HepG2 (cell line): ENCODE data around the gene INO80E. TPM values are rescaled to one million over a fixed set of nuclear protein-coding genes. Genes with fewer than 3 reads are reported as not detected.

ENCODE experiments used
- ATF2 ChIP-seq: sonication (generic); formaldehyde crosslinking; IDR thresholded peaks from 2 replicates; pipeline ENCODE4 v1.4.0; 2020; ENCODE audit warnings: missing genetic modification reagents
- CBX1 ChIP-seq: IDR thresholded peaks from one replicate; pipeline ENCODE4 v1.6.1; 2016; ENCODE audit warnings: antibody characterized with exemption, low read depth
- CENPT ChIP-seq: sonication (generic); formaldehyde crosslinking; IDR thresholded peaks from 2 replicates; pipeline ENCODE4 v1.8.0; 2022; ENCODE audit warnings: low read depth, mild to moderate bottlenecking, moderate library complexity, missing genetic modification reagents
- CSRNP1 ChIP-seq: sonication (generic); formaldehyde crosslinking; IDR thresholded peaks from 2 replicates; pipeline ENCODE4 v1.8.1; 2023; ENCODE audit warnings: mild to moderate bottlenecking, missing genetic modification reagents
- GFI1 ChIP-seq: sonication (generic); formaldehyde crosslinking; IDR thresholded peaks from 2 replicates; pipeline ENCODE4 v1.5.0; 2020; ENCODE audit warnings: missing genetic modification reagents, mild to moderate bottlenecking, borderline replicate concordance
- HIVEP1 ChIP-seq: sonication (generic); formaldehyde crosslinking; IDR thresholded peaks from 2 replicates; pipeline ENCODE4 v1.4.0; 2020; ENCODE audit warnings: mild to moderate bottlenecking, missing genetic modification reagents
- HOXA5 ChIP-seq: sonication (generic); formaldehyde crosslinking; IDR thresholded peaks from 2 replicates; pipeline ENCODE4 v1.4.0; 2020; ENCODE audit warnings: missing genetic modification reagents
- IRF1 ChIP-seq: sonication (generic); formaldehyde crosslinking; IDR thresholded peaks from 2 replicates; pipeline ENCODE4 v1.4.0; 2020; ENCODE audit warnings: low read depth, mild to moderate bottlenecking, missing genetic modification reagents
- REXO4 ChIP-seq: sonication (generic); formaldehyde crosslinking; IDR thresholded peaks from 2 replicates; pipeline ENCODE4 v1.8.0; 2022; ENCODE audit warnings: missing genetic modification reagents, mild to moderate bottlenecking, borderline replicate concordance
- TOPORS ChIP-seq: sonication (generic); formaldehyde crosslinking; IDR thresholded peaks from 2 replicates; pipeline ENCODE4 v1.8.0; 2023; ENCODE audit warnings: mild to moderate bottlenecking, missing genetic modification reagents
- XRCC5 ChIP-seq: fragments of 200-400 bp; formaldehyde crosslinking; optimal IDR thresholded peaks from 2 replicates; pipeline ENCODE3; 2017; ENCODE audit warnings: mild to moderate bottlenecking, low read length
- ZBTB20 ChIP-seq: sonication (generic); formaldehyde crosslinking; IDR thresholded peaks from 2 replicates; pipeline ENCODE4 v1.8.1; 2023; ENCODE audit warnings: missing genetic modification reagents, low read depth, mild to moderate bottlenecking, borderline replicate concordance
- ZMAT3 ChIP-seq: sonication (generic); formaldehyde crosslinking; conservative IDR thresholded peaks from 2 replicates; pipeline ENCODE4 v1.7.0; 2021; ENCODE audit warnings: missing genetic modification reagents
- ZNF484 ChIP-seq: sonication (generic); formaldehyde crosslinking; IDR thresholded peaks from 2 replicates; pipeline ENCODE4 v1.5.1; 2020; ENCODE audit warnings: mild to moderate bottlenecking, low read depth, missing genetic modification reagents, borderline replicate concordance
- ZNF614 ChIP-seq: IDR thresholded peaks from 2 replicates; pipeline ENCODE4 v1.6.1; 2018; ENCODE audit warnings: missing biosample characterization, missing genetic modification reagents, inconsistent platforms, borderline replicate concordance
- ZNF644 ChIP-seq: IDR thresholded peaks from 2 replicates; pipeline ENCODE4 v1.6.1; 2016; ENCODE audit warnings: low read depth
- polyA plus RNA-seq, 8 experiments: library from polyadenylated mRNA; depleted of rRNA in 3 of 8; stranded (reverse) in 7 of 8; unstranded in 1 of 8; fragments of >200 nt; fragmentation: Illumina TruSeq in 4 of 8; extraction: Trizol in 4 of 8; gene quantifications; 2 replicates each; pipeline versions ENCODE4 v1.2.1 to v1.2.3, GENCODE V29; 2011 to 2016; ENCODE audit warnings: low read depth in 4 of 8, missing spikeins in 1 of 8, mixed read lengths in 1 of 8; ENCODE audit not compliant: insufficient read depth in 1 of 8
- total RNA-seq, 5 experiments: library from RNA; depleted of rRNA; stranded (reverse); fragments of >200 nt; fragmentation: Illumina TruSeq; extraction: Trizol; gene quantifications; 2 replicates each; pipeline ENCODE4 v1.2.3, GENCODE V29; 2016; ENCODE audit warnings: low read depth in 1 of 5
- TF ChIP-seq, protein P1 (sequence below): sonication (generic); formaldehyde crosslinking; IDR thresholded peaks from 2 replicates; pipeline ENCODE4 v1.4.0; 2020; ENCODE audit warnings: missing genetic modification reagents
- TF ChIP-seq, protein P2 (sequence below): sonication (generic); formaldehyde crosslinking; IDR thresholded peaks from 2 replicates; pipeline ENCODE4 v1.8.0; 2022; ENCODE audit warnings: missing genetic modification reagents, mild to moderate bottlenecking, inconsistent platforms, borderline replicate concordance
- TF ChIP-seq, protein P3 (sequence below): sonication (generic); formaldehyde crosslinking; IDR thresholded peaks from 2 replicates; pipeline ENCODE4 v1.8.1; 2022; ENCODE audit warnings: low read depth, mild to moderate bottlenecking, missing genetic modification reagents

Gene INO80E
- total and polyA plus RNA-seq, 2 of the 13 experiments (the other 11 are each of a cell fraction or from before 2014, with no cell fraction given): 25.8 to 45.6 TPM

GRCh38 chr16:29973384-29974246, 22.4 kb upstream of the INO80E start, which contains the start of gene TAOK2 (continued):
- peak; percentile 89; the same call in 1 of the 2 replicates for TF ChIP-seq CENPT (CRISPR knock-in tag)
- TF ChIP-seq CSRNP1 (CRISPR knock-in tag): 0 out of 2 replicates have a peak, but pooled peaks have one; percentile 87
- peak; percentile 65; the same call in 1 of the 2 replicates for TF ChIP-seq GFI1 (CRISPR knock-in tag)
- no peak for TF ChIP-seq CBX1
- peak; percentile 79; the same call in 1 of the 2 replicates for TF ChIP-seq HOXA5 (CRISPR knock-in tag)
- TF ChIP-seq, protein P1, sequence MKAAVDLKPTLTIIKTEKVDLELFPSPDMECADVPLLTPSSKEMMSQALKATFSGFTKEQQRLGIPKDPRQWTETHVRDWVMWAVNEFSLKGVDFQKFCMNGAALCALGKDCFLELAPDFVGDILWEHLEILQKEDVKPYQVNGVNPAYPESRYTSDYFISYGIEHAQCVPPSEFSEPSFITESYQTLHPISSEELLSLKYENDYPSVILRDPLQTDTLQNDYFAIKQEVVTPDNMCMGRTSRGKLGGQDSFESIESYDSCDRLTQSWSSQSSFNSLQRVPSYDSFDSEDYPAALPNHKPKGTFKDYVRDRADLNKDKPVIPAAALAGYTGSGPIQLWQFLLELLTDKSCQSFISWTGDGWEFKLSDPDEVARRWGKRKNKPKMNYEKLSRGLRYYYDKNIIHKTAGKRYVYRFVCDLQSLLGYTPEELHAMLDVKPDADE (CRISPR knock-in tag): 0 out of 2 replicates have a peak, but pooled peaks have one; percentile 57
- TF ChIP-seq, protein P2, sequence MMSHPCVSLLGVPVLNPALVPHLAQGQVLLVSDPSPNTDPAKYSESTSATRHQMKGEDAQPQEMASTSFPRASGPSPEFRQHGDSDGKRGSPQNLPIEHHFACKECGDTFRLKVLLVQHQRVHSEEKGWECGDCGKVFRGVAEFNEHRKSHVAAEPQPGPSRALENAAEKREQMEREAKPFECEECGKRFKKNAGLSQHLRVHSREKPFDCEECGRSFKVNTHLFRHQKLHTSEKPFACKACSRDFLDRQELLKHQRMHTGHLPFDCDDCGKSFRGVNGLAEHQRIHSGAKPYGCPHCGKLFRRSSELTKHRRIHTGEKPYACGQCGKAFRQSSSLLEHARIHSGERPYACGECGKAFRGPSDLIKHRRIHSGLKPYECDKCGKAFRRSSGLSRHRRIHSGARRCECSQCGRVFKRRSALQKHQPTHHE (CRISPR knock-in tag): 0 out of 2 replicates have a peak, but pooled peaks have one; percentile 91
- TF ChIP-seq IRF1: no peak
- TF ChIP-seq REXO4 (CRISPR knock-in tag): no peak
- no peak for TF ChIP-seq XRCC5
- no peak for TF ChIP-seq ZNF644 (CRISPR knock-in tag)
- TF ChIP-seq TOPORS (CRISPR knock-in tag): peak; percentile 84
- peak; percentile 73 for TF ChIP-seq ZBTB20 (CRISPR knock-in tag)
- TF ChIP-seq ATF2 (CRISPR knock-in tag): peak; percentile 82
- peak; percentile 73 for TF ChIP-seq HIVEP1
- TF ChIP-seq ZNF614 (CRISPR knock-in tag): peak; percentile 92
- TF ChIP-seq ZMAT3 (CRISPR knock-in tag): peak; percentile 98
- TF ChIP-seq, protein P3, sequence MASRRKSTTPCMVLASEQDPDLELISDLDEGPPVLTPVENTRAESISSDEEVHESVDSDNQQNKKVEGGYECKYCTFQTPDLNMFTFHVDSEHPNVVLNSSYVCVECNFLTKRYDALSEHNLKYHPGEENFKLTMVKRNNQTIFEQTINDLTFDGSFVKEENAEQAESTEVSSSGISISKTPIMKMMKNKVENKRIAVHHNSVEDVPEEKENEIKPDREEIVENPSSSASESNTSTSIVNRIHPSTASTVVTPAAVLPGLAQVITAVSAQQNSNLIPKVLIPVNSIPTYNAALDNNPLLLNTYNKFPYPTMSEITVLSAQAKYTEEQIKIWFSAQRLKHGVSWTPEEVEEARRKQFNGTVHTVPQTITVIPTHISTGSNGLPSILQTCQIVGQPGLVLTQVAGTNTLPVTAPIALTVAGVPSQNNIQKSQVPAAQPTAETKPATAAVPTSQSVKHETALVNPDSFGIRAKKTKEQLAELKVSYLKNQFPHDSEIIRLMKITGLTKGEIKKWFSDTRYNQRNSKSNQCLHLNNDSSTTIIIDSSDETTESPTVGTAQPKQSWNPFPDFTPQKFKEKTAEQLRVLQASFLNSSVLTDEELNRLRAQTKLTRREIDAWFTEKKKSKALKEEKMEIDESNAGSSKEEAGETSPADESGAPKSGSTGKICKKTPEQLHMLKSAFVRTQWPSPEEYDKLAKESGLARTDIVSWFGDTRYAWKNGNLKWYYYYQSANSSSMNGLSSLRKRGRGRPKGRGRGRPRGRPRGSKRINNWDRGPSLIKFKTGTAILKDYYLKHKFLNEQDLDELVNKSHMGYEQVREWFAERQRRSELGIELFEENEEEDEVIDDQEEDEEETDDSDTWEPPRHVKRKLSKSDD (CRISPR knock-in tag): peak; percentile 88
- no peak; the same call in 1 of the 2 replicates for TF ChIP-seq ZNF484 (CRISPR knock-in tag)
